GM12878 (cell line): ENCODE results near the gene G2E3.

ENCODE experiments used
- BMI1 ChIP-seq: fragments of 450-650 bp; IDR thresholded peaks from 2 replicates; pipeline ENCODE4 v1.6.1; 2016; ENCODE audit warnings: mild to moderate bottlenecking, moderate library complexity, borderline replicate concordance
- CBFB ChIP-seq: IDR thresholded peaks from 2 replicates; pipeline ENCODE4 v1.6.1; 2016; ENCODE audit warnings: antibody characterized with exemption, low read depth
- CTCF ChIP-seq, 3 experiments: IDR thresholded peaks in 2 of 3; conservative IDR thresholded peaks in 1 of 3; 2 replicates each; pipeline ENCODE4 v1.5.1; 2011; ENCODE audit warnings: low read depth in 3 of 3, low read length in 3 of 3, mild to moderate bottlenecking in 3 of 3, control low read depth in 2 of 3, moderate library complexity in 2 of 3, inconsistent platforms in 1 of 3, mixed read lengths in 1 of 3; ENCODE audit not compliant: control insufficient read depth in 2 of 3, insufficient read depth in 1 of 3; ENCODE audit errors: extremely low read depth in 1 of 3
- EZH2 ChIP-seq: IDR thresholded peaks from 2 replicates; pipeline ENCODE4 v1.6.1; 2012; ENCODE audit warnings: low read depth, mild to moderate bottlenecking, control low read depth, inconsistent platforms, low read length, borderline replicate concordance; ENCODE audit not compliant: control insufficient read depth
- HCFC1 ChIP-seq: fragments of 150-350 bp; IDR thresholded peaks from 2 replicates; pipeline ENCODE4 v1.6.1; 2014; ENCODE audit warnings: low read length
- HDGF ChIP-seq: fragments of 450-650 bp; IDR thresholded peaks from 2 replicates; pipeline ENCODE4 v1.6.1; 2016; ENCODE audit warnings: antibody characterized with exemption
- KDM1A ChIP-seq: fragments of 200-600 bp; sonication (generic); IDR thresholded peaks from 2 replicates; pipeline ENCODE4 v1.6.1; 2016; ENCODE audit warnings: borderline replicate concordance
- POLR2A ChIP-seq: IDR thresholded peaks from 2 replicates; pipeline ENCODE4 v1.6.1; 2011; ENCODE audit warnings: low read depth, mild to moderate bottlenecking, low read length
- POLR2AphosphoS2 ChIP-seq: IDR thresholded peaks from 2 replicates; pipeline ENCODE4 v1.6.1; 2011; ENCODE audit warnings: low read depth, mild to moderate bottlenecking, low read length, improper control_type of control experiment, moderate library complexity
- RCOR1 ChIP-seq: conservative IDR thresholded peaks from 2 replicates; pipeline ENCODE4 v1.6.1; 2012; ENCODE audit warnings: low read depth, low read length, improper control_type of control experiment
- REST ChIP-seq: IDR thresholded peaks from 2 replicates; pipeline ENCODE4 v1.6.1; 2012; ENCODE audit warnings: mild to moderate bottlenecking, low read depth, low read length
- SIN3A ChIP-seq: IDR thresholded peaks from 2 replicates; pipeline ENCODE4 v1.6.1; 2012; ENCODE audit warnings: low read depth, low read length, improper control_type of control experiment
- YY1 ChIP-seq: IDR thresholded peaks from 2 replicates; pipeline ENCODE4 v1.6.1; 2011; ENCODE audit warnings: low read depth, mild to moderate bottlenecking, low read length

- no peak for TF ChIP-seq CTCF (IDR thresholded peaks at IDR 0.05 in 2 of 3, conservative IDR thresholded peaks at IDR 0.05 in 1 of 3; ENCODE audit: control insufficient read depth in 2 of 3, extremely low read depth in 1 of 3, insufficient read depth in 1 of 3, low read depth in 3 of 3, low read length in 3 of 3)
- no peak for TF ChIP-seq HDGF
- TF ChIP-seq POLR2A, result no peak
- no peak for TF ChIP-seq CBFB
- TF ChIP-seq EZH2, result no peak
- TF ChIP-seq KDM1A, result no peak
- no peak for TF ChIP-seq SIN3A
- no peak for TF ChIP-seq YY1
- TF ChIP-seq REST, result no peak
- no peak for TF ChIP-seq BMI1
- TF ChIP-seq POLR2AphosphoS2, result no peak
- no peak for TF ChIP-seq RCOR1
- no peak for TF ChIP-seq HCFC1
These were observed 39.9 kb upstream of the G2E3 start for GRCh38 chr14:30518867-30519560.
